GF-D8 (cell line): ENCODE results near the gene SPTLC1.
A peak's percentile ranks its signal among the peaks of the same experiment; 100 is the strongest.
"Not testable (repeated sequence)": the region's sequence is repeated elsewhere in the genome, so short reads cannot be mapped to it uniquely, and the experiment has no call there.

ENCODE experiments used
- DNase-seq: peaks from one replicate; lab custom pipeline; 2025; lab: John Stamatoyannopoulos, UW

SPTLC1 gene

DNA sequence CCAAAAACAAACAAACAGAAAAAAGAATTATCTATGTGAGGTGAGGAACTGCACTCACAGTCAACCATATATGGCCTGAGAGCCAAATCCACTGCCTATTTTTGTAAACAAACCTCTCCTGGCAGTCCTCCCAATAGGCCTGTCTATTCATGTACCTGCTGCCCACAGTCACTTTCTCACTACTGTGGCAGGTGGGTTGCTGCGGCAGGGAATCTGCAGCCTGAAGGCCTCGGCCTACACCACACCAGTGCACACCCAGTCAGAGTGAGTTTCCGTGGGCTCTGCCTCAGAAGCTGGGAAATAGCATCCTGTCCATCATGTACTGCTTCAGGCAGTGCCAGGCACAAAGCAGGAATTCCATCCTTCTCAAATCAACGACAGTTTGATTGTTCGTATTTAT, 82.3 kb downstream of the SPTLC1 start:
- DNase-seq: no peak

DNA sequence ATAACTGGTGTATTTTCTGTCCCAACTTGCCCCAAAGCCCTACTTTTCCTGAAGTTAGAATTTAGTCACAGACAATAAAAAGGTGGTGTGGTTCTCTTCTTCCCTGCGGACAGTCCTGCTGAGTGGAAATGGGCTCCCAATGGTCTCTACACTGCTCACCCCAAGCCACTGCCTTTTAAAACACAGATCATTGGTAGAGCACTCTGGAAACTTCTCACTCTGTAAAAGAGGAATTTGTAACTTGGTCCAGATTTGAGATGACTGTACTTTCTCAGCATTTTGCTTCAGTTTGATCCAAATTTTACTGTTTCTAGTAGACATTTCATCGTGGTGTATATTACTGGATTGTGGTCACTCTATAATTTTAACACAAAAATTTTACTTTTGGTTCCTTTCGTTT, 84.8 kb downstream of the SPTLC1 start:
- no peak for DNase-seq

DNA sequence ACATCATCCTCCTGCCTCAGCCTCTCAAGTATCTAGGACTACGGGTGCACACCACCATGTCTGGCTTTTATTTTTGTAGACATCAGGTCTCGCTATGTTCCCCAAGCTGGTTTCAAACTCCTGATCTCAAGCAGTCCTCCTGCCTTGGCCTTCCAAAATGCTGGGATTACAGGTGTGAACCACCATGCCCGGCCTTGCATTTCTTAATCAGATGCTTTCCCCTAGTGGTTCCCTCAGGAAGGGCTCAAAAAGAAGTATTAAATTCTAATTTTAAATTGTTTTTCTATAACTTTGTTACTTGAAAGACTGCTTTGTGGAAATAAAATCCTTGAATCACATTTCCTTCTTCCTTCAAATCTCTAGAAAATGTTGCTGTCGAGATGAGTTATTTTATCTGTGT, 85.7 kb downstream of the SPTLC1 start:
- no peak for DNase-seq

DNA sequence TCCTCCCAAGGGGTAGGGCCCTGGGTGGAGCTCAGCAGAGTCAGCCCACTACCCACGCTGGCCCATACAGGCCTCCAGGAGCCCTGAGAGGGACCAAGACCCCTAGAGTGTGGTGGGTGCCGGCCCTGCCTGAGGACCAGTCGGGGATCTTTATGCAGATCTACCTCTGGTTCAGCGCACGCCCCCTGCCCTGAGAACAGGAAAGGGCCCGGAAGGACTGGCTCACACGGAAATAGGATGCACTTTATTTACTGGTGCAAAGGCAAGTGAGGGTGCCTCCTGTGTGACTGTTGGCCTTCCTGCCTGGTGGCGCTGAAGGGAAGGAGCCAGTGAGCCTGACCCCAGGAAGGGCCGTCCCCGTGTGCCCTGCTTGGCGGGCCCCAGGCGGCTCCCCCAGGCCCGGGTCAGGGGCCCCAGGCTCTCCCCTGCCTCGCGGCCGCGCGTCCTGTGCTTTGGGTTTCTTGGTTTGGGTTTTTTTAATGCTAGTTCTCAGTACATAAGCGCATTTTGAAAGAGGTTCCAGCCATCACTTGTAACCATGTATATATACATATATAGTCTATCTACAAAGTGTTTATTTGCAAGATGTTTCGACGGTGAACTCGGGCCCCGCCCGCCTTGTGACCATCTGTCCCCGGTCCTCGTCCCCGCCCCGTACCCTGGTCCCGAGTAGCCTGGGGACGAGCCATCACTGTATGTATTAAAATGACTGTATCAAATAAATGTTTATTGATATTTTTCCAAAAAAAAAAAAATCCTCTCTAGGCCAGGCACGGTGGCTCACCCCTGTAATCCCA, 88.8 kb downstream of the SPTLC1 start:
- no peak for DNase-seq

DNA sequence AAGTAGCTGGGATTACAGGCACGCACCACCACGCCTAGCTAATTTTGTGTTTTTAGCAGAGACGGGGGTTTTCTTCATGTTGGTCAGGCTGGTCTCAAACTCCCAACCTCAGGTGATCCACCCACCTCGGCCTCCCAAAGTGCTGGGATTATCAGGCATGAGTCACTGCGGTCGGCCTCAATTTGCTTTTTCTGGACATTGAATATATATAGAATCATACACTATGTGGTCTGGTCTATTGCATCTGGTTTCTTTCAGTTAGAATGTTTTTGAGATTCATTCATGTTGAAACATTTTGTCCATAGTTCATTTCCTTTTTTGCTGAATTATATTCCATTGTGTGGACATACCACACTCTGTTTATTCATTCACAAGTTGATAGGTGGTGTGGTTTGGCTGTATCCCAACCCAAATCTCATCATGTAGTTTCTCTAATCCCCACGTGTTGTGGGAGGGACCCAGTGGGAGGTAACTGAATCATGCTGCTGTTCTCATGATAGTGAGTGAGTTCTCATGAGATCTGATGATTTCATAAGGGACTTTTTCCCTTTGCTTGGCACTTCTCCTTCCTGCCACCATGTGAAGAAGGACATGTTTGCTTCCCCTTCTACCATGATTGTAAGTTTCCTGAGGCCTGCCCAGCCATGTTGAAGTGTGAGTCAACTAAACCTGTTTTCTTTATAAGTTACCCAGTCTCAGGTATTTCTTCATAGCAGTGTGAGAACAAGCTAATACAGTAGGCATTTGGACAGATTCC, 93.2 kb downstream of the SPTLC1 start:
- DNase-seq: not testable (repeated sequence)

DNA sequence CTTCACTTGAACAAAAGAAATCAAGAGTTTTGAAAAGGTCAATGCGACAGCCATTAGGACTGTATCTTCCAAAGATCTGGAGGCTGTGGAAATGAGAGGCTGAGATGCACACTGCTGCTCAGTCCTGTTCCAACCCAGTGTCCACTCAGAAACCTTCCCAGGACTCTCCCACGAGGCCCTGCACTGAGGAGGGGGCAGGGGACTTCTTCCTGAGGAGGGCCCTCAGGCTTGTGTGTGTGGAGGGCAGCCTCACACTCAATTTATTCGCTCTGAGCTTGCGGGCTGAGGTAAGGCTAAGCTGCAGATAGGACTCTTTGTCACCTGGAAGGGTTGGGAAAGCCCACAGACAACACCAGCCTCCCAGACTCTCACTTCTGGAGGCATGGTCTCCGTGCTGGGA, 95.6 kb downstream of the SPTLC1 start:
- no peak for DNase-seq

DNA sequence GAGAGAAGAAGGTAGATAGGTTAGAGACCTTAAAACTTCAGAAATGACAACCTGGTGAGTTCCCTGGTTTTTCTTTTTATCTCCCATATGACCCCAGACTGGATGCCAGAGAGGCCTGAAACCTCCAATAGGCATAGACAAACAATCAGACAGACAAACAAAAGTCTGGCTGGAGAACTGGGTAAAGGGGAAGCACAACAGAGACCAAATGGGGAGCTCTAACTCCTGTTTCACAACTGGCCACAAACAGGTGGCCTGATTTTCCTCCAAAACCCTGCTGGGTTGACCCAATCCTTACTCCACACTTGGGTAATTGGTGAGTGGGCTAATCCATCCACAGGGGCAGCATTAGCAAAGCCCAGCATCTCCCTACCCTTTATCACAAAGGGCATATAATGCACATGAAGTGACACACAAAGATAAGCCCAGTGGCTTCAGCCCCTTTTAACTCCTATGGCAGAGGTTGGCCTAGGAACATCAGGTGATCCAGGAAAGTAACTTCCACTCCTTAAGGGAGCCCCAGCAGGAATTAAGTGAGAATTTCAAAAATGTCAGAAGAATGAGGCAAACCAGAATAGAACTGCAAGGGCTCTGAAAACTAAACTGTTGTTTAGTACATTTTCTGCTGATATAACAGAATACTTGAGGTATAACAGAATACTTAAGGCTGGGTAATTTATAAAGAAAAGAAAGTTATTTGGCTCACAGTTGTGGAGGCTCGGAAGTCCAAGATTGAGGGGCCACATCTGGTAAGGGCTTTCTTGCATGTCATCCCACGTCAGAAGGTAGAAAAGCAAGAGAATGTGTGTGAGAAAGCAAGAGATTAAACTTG, 104.3 kb downstream of the SPTLC1 start:
- DNase-seq: peak; percentile 32

DNA sequence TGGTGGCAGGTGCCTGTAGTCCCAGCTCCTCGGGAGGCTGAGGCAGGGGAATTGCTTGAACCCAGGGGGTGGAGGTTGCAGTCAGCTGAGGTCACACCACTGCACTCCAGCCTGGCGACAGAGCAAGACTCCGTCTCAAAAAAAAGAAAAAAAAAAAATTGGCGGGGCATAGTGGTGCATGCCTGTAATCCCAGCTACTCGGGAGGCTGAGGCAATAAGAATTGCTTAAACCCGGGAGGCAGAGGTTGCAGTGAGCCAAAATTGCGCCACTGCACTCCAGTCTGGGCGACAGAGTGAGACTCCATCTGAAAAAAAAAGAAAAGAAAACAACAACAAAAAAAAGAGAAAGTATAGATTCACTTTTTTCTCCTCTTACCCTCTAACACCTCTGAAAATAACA, 105.0 kb downstream of the SPTLC1 start:
- not testable (repeated sequence) for DNase-seq

DNA sequence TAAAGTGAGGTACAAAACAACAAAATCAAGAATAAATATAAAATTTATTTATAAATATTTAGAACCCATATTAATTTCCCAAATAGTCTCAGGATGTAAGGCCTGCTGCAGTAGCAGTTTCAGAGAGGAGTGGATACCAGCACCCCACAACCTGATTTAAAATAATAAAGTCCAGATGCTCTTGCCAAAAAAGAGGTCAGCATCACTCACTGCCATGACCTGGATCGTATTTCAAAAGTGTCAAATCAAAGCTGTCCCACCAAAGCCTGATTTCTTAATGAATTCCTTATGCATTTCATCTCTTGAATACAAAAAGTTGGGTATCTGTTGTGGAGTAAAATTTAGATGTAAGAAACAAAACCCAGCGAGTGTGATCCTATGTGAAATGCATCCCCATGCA, 107.2 kb downstream of the SPTLC1 start:
- DNase-seq: no peak

DNA sequence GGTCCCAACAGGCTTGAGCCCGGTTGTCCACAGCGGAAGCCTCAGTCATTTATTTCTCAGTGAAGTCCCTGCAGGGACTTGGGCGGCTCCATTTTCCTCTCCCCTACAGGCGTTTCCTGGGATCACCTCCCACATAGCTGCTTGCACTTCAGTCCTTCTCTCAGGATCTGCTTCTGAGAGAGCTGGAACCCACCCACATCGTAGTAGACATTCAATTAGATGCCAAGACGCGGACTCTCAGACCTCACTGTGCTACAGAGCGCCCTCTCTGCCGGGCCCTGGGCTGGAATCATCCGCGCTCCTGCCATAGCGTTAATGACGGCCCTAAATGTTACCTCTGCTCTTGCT, 111.2 kb downstream of the SPTLC1 start:
- no peak for DNase-seq

DNA sequence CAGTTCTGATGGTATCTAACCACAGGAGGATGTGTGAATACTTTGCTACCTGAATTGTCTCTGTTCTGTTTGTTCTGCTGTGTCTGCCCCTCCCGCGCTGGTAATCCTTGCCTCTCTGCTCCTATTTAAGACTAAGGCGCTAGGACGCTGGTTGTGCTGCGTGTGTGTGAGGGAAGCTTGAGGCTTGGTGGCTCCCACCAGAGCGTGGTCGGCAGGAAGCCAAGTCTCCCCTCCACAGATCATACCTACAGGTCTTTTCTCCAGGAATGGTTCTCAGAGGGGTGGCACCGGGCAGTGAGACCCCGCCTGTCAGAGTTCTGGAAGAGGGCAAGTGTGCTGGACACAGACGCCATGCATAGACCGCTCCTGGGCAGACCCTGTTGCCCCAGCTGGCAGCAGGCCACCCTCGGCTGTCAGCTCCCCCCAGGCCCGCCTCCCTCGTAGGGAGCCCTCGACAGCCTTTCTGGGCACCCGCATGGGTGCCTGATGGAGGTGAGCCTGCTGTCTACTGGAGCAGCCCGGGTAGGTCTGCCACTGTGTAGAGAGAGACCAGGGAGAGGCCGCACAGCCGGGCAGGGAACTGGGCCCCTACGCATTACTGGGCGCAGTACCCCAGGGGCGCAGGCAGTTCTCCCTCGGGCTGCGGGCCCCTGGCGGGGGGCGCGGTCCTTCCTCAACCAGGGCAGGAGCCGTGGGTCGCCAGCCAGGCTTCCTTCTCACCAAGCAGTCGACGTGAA, 111.7 kb downstream of the SPTLC1 start:
- DNase-seq: no peak

DNA sequence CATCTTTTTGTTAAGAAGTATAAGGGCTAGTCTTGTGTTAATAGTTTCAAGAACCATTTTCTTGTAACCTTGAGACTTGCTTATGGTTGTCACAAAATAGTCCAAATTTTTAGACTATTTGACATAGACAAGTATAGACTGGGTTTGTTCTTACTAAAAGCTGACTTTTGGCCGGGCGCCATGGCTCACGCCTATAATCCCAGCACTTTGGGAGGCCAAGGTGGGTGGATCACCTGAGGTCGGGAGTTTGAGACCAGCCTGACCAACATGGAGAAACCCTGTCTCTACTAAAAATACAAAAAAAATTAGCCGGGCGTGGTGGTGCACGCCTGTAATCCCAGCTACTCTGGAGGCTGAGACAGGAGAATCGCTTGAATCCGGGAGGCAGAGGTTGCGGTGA, 113.3 kb downstream of the SPTLC1 start:
- DNase-seq: not testable (repeated sequence)

DNA sequence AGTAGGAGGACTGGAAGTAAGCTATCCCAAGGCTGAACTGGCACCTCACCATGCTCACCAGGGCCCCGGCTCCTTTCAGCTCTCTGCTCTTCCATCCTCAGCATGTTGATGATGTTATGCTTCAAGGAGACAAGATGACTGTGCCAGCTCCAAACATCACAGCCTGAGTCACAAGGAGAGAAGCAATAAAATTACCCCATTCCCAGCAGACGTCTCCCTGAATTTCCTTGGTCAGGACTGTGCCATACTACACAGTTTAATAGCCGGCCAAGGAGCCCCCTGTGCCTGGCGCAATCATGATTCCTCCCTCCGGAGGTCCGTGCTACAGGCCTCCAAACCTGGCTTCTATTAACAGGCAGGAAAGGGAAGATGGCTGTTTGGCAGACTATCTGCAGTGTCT, 114.0 kb downstream of the SPTLC1 start:
- DNase-seq: no peak

DNA sequence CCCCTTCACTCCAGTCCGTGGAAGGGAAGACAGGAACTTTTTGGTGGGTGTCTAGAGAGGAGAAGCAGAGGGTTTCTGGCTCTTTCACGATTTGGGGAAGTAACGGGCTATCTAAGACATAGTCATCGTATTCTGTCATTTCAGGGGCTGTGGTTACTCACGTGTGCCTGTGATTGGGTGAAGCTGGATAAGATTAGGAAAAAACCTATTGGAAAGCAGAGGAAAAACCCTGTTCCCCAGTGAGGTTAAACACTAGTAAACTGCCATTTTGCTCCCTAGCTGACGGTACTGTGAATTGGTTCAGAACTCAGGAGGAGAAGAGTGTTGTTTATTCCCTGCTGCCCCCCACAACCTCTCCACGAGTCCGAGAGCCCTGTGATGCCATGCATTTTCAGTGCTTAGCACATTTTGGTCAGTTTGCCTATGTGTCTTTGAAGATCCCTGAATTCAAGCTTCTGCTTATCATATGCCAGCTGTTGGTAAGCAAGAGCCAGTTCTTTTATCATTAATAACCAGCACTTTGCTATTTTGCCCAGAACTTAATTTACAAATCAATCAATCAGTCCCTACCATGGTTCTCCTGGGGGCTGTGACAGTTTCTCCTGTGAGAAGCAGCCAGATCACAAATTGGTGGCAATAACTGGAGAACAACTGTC, 120.1 kb downstream of the SPTLC1 start:
- DNase-seq: no peak

DNA sequence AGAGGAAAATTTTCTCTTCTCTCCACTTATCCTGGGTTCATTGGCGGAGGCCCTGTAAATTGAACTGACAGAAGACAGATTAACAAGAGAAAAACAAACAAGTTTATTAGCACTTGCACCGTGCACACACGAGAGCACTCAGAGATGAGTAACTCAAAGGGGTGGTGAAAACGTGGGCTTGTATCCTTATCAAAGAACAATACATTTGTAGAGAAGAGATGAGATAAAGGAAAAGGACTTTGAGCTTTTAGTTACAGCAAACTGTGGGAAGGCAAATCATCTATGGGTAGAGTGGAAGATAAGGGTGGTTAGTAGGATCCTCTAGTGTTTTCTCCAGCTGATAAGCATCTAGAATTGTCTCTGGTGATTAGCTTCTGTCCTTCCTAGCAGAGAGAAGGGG, 120.8 kb downstream of the SPTLC1 start:
- DNase-seq: no peak

DNA sequence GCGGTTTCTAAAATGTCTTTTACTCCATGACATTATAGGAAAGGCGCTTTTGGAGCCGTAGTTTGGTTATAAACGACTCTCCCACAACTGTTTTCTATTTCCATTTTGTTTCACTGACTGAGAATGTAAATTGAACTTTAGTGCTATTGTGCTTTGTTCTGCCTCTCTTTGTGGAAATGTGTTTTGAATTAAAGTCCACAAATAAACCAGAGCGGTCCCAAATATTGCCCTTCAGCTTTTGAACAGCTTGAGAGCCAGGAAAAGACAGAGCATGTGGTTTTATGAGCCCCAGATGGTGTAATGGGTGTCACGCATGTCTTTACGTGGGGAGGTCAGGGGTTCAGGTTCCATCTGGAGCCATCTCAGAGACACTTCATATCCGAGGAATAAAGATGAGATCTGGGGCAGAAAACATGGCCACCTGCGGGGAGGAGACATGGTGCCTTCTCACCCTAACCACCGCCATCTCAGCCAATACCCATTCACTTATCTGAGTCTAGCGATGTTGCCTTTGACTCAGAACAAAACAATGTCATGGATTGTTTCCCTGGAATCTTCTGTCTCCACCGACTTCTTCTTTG, 122.7 kb downstream of the SPTLC1 start:
- no peak for DNase-seq

DNA sequence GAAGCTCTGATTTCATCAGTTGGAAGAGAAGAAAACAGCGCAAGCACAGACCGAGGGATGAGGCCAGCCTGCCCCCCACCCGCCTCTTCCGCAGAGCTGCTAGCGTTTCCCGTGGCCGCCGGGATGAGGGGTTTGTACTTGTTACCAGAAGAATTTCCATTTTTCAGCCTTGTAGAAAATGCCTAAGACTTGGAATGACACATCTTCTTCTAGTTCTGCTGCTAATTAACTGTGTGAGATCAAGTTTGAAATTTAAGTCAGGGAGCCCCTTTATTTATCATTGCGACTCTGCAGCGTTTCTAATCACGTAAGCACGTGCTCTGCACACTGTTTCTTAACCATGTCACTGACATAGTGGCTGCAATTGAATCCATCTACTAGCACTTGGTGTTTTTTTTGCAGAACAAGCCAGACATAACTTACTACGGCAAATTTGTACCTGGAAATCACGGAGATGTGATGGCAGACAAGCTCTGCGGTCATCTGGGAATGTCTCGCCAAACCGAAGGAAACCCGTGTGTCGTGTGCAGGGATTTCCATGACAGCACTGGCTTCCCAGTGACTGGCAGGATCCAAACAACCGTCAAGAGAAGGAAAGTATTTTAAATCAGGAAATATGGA, 123.4 kb downstream of the SPTLC1 start:
- no peak for DNase-seq

DNA sequence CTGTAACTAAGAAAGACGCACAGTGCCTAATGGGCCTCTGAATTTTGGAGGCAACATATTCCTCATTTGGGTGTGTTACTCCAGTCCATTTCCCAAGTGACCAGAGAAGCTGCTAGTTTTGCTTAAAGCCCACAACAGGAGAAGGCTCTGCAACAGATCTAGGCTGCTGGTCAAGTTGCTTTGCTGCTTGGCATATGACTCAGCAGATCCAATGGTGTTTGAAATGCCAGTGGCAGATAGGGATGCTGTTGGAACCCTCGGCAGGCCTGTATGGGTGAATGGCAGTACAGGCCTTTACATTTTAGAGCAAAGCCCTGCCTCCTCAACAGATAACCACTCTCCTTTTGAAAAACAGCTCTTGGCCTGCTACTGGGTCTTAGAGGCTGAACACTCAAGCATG, 129.0 kb downstream of the SPTLC1 start:
- no peak for DNase-seq

DNA sequence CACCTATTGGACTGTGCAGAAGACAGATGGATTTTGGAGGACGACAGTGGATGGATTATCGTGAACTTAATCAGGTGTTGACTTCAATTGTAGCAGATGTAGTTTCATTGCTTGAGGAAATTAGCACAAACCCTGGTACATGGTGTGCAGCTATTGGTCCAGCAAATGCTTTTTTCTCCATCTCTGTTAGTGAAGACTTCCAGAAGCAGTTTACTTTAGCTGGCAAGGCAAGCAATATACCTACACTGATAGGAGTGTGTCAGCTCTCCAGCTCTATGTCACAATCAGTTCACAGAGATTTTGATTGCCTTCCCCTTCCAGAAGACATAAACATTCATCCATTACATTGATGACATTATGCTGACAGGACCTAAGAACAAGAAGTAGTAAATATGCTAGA, 129.5 kb downstream of the SPTLC1 start:
- no peak for DNase-seq
